ENCODE results near the gene NUDT1.

Gene NUDT1

GRCh38 chr7:2299870-2300512, 58.0 kb downstream of the NUDT1 start:
- DNase-seq (ENCODE audit: low read depth) = no peak

Data from amniotic epithelial cell (primary cell).